Measurements from ENCODE around the gene NCBP2L. TPM values are rescaled to one million over a fixed set of nuclear protein-coding genes. Genes with fewer than 3 reads are reported as not detected.

The NCBP2L gene
- total RNA-seq, 1 experiment from 2014 or later, result 0.20 TPM

DNA sequence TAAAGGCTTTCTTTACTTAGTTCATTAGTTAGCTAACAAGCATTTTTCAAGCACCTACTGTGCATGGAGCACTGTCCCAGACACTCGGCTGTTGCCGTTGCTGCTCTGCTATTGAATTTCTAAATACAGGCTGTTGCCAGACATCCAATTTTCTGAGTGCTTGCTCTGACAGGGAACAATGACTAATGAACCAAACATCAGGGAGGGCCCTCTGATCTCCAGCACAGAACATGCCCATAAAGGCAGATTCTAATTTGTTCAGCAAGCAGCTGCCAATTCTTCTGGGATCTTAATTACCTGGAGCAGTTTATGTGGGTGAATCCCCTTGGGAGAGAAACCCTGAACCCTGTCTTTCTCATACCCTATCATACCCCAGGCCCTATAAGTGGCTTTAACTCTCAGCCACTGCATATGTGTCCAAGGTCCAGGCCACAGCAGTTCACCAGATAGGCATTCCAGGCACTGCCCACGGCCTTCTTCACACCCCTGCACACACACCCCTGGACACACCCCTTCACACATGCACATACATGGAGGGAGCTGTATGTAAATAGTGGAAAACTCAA lies 29.9 kb upstream of the NCBP2L start:
- POLR2A ChIA-PET, result no interaction called here
- CTCF ChIA-PET, result no interaction called here
- Mint-ChIP-seq H3K27me3 (ENCODE audit: low read depth) (no peaks in the 10 kb centered on the region; the same call in none of the 2 replicates), H3K4me3 (no peak overlapping the region), H3K9me3 (no peaks in the 10 kb centered on the region), H3K27ac (no peak overlapping the region), H3K36me3 (no peaks in the 10 kb centered on the region), H3K4me1 (peaks cover 34% of the 10 kb centered on the region)
- ATAC-seq (no peak), DNase-seq (ENCODE audit: low spot score) (no peak)
- no peak for TF ChIP-seq SOX15 (CRISPR knock-in tag; IDR thresholded peaks at IDR 0.05)
- TF ChIP-seq, protein P1, sequence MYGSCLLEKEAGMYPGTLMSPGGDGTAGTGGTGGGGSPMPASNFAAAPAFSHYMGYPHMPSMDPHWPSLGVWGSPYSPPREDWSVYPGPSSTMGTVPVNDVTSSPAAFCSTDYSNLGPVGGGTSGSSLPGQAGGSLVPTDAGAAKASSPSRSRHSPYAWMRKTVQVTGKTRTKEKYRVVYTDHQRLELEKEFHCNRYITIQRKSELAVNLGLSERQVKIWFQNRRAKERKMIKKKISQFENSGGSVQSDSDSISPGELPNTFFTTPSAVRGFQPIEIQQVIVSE (CRISPR knock-in tag; IDR thresholded peaks at IDR 0.05; ENCODE audit: borderline replicate concordance), result no peak
- TF ChIP-seq PRRX2 (CRISPR knock-in tag; IDR thresholded peaks at IDR 0.05), result no peak
- no peak for TF ChIP-seq FOXK1 (CRISPR knock-in tag; IDR thresholded peaks at IDR 0.05)
- no peak for TF ChIP-seq CREB1 (CRISPR knock-in tag; IDR thresholded peaks at IDR 0.05)
- TF ChIP-seq, protein P2, sequence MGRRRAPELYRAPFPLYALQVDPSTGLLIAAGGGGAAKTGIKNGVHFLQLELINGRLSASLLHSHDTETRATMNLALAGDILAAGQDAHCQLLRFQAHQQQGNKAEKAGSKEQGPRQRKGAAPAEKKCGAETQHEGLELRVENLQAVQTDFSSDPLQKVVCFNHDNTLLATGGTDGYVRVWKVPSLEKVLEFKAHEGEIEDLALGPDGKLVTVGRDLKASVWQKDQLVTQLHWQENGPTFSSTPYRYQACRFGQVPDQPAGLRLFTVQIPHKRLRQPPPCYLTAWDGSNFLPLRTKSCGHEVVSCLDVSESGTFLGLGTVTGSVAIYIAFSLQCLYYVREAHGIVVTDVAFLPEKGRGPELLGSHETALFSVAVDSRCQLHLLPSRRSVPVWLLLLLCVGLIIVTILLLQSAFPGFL (CRISPR knock-in tag; IDR thresholded peaks at IDR 0.05; ENCODE audit: borderline replicate concordance), result no peak
- TF ChIP-seq ZNF671 (CRISPR knock-in tag; IDR thresholded peaks at IDR 0.05), result no peak
- no peak for TF ChIP-seq KAT7 (CRISPR knock-in tag; IDR thresholded peaks at IDR 0.05; ENCODE audit: borderline replicate concordance)
- TF ChIP-seq NR3C1 (CRISPR knock-in tag; conservative IDR thresholded peaks at IDR 0.05; ENCODE audit: low read depth), result no peak
- TF ChIP-seq NFYB (CRISPR knock-in tag; conservative IDR thresholded peaks at IDR 0.05; ENCODE audit: low read depth), result no peak
- no peak for TF ChIP-seq CBFB (CRISPR knock-in tag; IDR thresholded peaks at IDR 0.05; ENCODE audit: low read depth)

DNA sequence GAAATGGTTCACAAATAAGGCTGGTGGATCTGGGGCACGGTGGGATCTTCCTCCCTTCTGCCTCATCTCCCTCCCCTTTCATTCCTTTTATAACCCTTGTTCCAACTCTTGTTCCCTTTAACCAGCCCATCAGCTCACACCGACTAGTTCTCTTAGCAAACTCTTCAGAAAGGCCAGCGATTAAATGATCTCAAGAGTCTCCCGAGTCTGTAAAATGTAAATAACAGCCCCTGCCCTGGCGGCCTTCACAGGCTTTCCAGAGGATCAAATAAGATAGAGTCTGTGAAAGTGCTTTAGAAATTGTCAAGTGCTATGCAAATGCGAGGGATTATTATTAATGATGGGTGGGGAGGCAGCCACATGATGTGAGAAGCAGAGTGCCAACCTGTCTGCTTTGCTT lies 29.0 kb upstream of the NCBP2L start:
- ChIA-PET CTCF (no interaction called here), POLR2A (no interaction called here)
- no peaks in the 10 kb centered on the region for H3K9me3 Mint-ChIP-seq
- peaks cover 33% of the 10 kb centered on the region for H3K4me1 Mint-ChIP-seq
- H3K27ac Mint-ChIP-seq, result no peak overlapping the region
- H3K27me3 Mint-ChIP-seq (ENCODE audit: low read depth), result no peaks in the 10 kb centered on the region; the same call in none of the 2 replicates
- no peaks in the 10 kb centered on the region for H3K36me3 Mint-ChIP-seq
- ATAC-seq (no peak), DNase-seq (ENCODE audit: low spot score) (no peak)
- no peak overlapping the region for H3K4me3 Mint-ChIP-seq
- TF ChIP-seq HMGA2 (CRISPR knock-in tag; IDR thresholded peaks at IDR 0.05) (no peak), JAZF1 (CRISPR knock-in tag; IDR thresholded peaks at IDR 0.05) (no peak), ZNF138 (CRISPR knock-in tag; conservative IDR thresholded peaks at IDR 0.05) (no peak), CREB1 (CRISPR knock-in tag; IDR thresholded peaks at IDR 0.05) (no peak), GRHL2 (CRISPR knock-in tag; IDR thresholded peaks at IDR 0.05; ENCODE audit: insufficient replicate concordance, severe bottlenecking) (no peak), JUN (CRISPR knock-in tag; IDR thresholded peaks at IDR 0.05) (no peak), NFE2L1 (CRISPR knock-in tag; IDR thresholded peaks at IDR 0.05) (no peak), KAT7 (CRISPR knock-in tag; IDR thresholded peaks at IDR 0.05; ENCODE audit: borderline replicate concordance) (no peak), ZNF317 (CRISPR knock-in tag; IDR thresholded peaks at IDR 0.05; ENCODE audit: borderline replicate concordance, low read depth) (no peak), FOXK1 (CRISPR knock-in tag; IDR thresholded peaks at IDR 0.05) (no peak), ETV6 (CRISPR knock-in tag; IDR thresholded peaks at IDR 0.05) (no peak)
- TF ChIP-seq, protein P3, sequence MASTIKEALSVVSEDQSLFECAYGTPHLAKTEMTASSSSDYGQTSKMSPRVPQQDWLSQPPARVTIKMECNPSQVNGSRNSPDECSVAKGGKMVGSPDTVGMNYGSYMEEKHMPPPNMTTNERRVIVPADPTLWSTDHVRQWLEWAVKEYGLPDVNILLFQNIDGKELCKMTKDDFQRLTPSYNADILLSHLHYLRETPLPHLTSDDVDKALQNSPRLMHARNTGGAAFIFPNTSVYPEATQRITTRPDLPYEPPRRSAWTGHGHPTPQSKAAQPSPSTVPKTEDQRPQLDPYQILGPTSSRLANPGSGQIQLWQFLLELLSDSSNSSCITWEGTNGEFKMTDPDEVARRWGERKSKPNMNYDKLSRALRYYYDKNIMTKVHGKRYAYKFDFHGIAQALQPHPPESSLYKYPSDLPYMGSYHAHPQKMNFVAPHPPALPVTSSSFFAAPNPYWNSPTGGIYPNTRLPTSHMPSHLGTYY (CRISPR knock-in tag; IDR thresholded peaks at IDR 0.05), result no peak
- TF ChIP-seq, protein P4, sequence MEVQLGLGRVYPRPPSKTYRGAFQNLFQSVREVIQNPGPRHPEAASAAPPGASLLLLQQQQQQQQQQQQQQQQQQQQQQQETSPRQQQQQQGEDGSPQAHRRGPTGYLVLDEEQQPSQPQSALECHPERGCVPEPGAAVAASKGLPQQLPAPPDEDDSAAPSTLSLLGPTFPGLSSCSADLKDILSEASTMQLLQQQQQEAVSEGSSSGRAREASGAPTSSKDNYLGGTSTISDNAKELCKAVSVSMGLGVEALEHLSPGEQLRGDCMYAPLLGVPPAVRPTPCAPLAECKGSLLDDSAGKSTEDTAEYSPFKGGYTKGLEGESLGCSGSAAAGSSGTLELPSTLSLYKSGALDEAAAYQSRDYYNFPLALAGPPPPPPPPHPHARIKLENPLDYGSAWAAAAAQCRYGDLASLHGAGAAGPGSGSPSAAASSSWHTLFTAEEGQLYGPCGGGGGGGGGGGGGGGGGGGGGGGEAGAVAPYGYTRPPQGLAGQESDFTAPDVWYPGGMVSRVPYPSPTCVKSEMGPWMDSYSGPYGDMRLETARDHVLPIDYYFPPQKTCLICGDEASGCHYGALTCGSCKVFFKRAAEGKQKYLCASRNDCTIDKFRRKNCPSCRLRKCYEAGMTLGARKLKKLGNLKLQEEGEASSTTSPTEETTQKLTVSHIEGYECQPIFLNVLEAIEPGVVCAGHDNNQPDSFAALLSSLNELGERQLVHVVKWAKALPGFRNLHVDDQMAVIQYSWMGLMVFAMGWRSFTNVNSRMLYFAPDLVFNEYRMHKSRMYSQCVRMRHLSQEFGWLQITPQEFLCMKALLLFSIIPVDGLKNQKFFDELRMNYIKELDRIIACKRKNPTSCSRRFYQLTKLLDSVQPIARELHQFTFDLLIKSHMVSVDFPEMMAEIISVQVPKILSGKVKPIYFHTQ (CRISPR knock-in tag; IDR thresholded peaks at IDR 0.05), result no peak
- TF ChIP-seq, protein P5, sequence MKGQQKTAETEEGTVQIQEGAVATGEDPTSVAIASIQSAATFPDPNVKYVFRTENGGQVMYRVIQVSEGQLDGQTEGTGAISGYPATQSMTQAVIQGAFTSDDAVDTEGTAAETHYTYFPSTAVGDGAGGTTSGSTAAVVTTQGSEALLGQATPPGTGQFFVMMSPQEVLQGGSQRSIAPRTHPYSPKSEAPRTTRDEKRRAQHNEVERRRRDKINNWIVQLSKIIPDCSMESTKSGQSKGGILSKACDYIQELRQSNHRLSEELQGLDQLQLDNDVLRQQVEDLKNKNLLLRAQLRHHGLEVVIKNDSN (CRISPR knock-in tag; IDR thresholded peaks at IDR 0.05), result no peak
- TF ChIP-seq, protein P6, sequence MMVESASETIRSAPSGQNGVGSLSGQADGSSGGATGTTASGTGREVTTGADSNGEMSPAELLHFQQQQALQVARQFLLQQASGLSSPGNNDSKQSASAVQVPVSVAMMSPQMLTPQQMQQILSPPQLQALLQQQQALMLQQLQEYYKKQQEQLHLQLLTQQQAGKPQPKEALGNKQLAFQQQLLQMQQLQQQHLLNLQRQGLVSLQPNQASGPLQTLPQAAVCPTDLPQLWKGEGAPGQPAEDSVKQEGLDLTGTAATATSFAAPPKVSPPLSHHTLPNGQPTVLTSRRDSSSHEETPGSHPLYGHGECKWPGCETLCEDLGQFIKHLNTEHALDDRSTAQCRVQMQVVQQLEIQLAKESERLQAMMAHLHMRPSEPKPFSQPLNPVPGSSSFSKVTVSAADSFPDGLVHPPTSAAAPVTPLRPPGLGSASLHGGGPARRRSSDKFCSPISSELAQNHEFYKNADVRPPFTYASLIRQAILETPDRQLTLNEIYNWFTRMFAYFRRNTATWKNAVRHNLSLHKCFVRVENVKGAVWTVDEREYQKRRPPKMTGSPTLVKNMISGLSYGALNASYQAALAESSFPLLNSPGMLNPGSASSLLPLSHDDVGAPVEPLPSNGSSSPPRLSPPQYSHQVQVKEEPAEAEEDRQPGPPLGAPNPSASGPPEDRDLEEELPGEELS (CRISPR knock-in tag; IDR thresholded peaks at IDR 0.05), result no peak
- TF ChIP-seq, protein P7, sequence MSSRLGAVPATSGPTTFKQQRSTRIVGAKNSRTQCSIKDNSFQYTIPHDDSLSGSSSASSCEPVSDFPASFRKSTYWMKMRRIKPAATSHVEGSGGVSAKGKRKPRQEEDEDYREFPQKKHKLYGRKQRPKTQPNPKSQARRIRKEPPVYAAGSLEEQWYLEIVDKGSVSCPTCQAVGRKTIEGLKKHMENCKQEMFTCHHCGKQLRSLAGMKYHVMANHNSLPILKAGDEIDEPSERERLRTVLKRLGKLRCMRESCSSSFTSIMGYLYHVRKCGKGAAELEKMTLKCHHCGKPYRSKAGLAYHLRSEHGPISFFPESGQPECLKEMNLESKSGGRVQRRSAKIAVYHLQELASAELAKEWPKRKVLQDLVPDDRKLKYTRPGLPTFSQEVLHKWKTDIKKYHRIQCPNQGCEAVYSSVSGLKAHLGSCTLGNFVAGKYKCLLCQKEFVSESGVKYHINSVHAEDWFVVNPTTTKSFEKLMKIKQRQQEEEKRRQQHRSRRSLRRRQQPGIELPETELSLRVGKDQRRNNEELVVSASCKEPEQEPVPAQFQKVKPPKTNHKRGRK (CRISPR knock-in tag; IDR thresholded peaks at IDR 0.05; ENCODE audit: borderline replicate concordance), result no peak
